HK-2 (cell line): ENCODE measurements around the gene TMPRSS11B.
"Not testable (repeated sequence)": the region's sequence is repeated elsewhere in the genome, so short reads cannot be mapped to it uniquely, and the experiment has no call there.

Experiments
- DNase-seq: peaks from one replicate; pipeline ENCODE4 v3.0.0-alpha.2; 2018; ENCODE audit not compliant: unreplicated experiment

The TMPRSS11B gene

DNA sequence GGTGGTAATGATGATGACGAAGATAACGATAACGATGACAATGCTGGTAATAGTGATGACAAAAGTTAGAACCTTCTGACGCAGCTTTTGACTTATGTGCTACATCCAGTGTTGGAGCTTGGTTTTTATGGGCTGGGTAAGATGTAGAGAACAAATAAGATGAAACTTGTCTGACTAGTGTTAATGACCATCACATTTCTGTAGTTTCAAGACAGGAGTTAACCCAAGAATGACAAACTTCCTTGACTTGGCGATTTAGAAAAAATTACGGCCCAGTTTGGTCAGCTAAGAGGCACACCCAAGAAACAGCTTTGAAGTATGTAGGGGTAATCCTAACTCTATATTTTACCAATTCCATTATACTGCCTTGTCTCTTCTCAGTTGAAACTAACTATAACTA lies at the start of gene TMPRSS11B:
TMPRSS11B (minus strand) TSS at position 101 of the 400 bp plus-strand sequence. CDS start 136 bp downstream, outside the sequence.
- DNase-seq = no peak

- no peak for DNase-seq
These were observed 45.8 kb upstream of the TMPRSS11B start for GRCh38 chr4:68291256-68291655.

DNA sequence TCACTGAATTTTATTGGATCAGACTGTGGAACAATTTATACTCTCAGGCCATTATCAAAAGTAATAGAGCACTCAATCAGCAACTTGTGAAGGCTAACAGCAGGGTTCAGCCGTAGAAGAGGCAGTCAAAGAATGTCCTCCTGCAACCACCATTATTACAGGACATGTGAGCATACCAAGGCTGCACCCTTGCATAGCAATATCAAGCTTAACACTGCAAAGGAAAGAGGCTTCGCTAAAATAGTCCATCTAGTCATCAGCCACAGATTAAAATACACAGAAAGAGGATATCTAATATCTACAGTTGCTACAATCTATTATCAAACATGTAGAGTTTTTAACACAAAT lies 42.9 kb upstream of the TMPRSS11B start:
- no peak for DNase-seq

GRCh38 chr4:68287704-68288392 lies 42.4 kb upstream of the TMPRSS11B start:
- DNase-seq = no peak

- DNase-seq = no peak
These were observed 38.2 kb upstream of the TMPRSS11B start for GRCh38 chr4:68283714-68284113.

- no peak for DNase-seq
These were observed 37.6 kb upstream of the TMPRSS11B start for GRCh38 chr4:68283095-68283494.

DNA sequence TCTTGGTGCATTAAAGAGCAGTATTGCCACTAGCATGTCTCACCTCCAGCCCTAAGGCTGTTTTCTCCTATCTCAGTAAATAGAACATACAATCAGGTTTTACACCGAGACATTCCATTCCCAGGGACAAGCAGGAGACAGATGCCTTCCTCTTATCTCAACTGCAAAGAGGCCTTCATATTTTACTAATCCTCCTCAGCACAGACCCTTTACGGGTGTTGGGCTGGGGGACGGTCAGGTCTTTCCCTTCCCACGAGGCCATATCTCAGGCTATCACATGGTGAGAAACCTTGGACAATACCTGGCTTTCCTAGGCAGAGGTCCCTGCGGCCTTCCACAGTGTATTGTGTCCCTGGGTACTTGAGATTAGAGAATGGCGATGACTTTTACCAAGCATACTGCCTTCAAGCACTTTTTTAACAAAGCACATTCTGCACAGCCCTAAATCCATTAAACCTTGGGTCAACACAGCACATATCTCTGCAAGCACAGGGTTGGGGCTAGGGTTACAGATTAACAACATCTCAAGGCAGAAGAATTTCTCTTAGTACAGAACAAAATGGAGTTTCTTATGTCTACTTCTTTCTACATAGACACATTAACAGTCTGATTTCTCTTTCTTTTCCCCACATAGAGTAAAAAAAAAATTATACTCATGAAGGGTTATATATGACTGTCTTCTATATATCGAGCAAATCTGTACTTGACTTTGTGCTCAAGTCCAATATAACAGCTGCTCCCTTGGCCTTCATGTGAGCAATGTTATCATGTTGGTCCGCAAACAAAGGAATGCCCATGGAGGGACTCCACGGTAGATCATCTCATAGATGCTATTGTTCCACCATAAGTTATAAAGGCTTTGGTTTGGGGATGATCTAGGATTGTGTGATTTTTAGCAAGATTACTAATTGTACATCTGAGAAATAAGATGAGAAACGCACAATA lies 36.6 kb upstream of the TMPRSS11B start:
- not testable (repeated sequence) for DNase-seq

DNA sequence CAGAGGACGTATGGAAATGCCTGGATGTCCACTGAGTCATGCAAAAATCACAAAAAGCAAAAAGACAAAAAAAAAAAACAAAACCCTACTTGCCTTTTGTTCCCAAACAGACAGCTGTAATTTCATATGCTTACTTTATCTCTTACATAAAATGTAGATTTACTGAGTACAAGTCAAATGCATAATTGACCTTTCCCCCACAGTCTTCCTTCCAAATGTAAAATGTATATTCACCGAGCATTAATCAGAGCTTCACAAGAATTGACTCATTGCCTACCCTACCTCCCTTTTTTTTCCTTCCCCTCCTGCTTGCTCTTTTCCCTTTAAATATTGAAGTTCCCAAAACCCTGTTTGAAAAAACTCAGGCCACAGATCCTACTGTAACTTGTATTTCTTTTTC lies 32.5 kb upstream of the TMPRSS11B start:
- no peak for DNase-seq

- no peak for DNase-seq
These were observed 32.1 kb upstream of the TMPRSS11B start for GRCh38 chr4:68277627-68278026.

DNA sequence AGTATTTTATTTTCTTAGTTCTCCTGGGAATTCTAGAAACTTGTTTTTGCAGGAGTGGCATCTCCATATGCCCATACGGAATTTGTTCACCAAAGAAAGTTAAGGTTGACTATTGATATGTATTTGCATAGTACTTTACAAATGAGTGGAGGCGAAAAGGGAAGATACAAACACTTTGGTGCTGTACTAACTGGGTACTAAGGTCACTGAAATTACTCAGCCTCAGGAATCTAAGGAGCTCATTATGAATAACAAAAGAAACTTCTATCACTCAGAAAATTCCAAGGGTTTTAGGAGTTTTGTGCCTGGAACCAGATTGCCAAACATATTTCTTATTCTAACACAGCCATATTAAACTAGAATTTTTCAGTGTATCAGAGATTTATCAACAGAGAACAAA lies 27.4 kb upstream of the TMPRSS11B start:
- DNase-seq = no peak

DNA sequence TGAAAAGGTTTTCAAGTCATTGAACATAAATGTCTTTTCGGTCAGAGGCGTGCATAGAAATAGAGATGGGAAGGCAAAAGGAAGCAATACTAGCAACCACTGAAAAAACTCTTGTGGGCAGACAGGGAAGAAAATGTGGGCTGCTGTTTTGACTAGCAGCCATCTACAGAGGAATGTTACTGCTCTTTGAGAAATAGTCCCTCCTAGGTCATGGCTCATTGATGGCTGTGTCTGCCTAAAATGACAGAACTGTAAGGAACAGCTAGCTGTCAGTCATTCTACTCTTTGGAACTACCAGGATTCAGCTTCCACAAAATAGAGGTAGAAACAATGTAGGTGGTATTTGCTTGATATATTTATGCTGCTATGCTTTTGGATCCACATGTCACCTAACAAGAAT lies 26.9 kb upstream of the TMPRSS11B start:
- peak; percentile 7 for DNase-seq

DNA sequence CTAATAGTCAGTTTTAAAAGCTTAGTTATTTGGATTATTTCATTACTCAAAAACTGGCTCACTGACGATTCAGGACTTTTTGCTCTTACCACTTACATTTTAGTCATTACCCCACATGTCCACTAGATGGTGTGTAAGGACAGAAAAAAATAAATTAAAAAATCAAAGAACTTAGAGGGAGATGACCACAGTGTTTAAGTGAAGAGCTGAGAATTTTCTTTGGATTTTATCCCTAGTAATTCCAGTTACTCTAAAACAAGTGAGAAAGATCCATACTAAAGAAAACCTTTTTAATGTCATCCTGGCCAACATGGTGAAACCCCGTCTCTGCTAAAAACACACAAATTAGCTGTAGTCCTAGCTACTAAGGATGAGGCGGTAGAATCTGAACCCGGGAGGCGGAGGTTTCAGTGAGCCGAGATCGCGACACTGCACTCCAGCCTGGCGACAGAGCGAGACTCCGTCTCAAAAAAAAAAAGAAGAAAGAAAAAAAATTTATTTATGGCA lies 26.4 kb upstream of the TMPRSS11B start:
- DNase-seq = peak; percentile 2

- peak; percentile 6 for DNase-seq
These were observed 22.0 kb upstream of the TMPRSS11B start for GRCh38 chr4:68267433-68267944.

- DNase-seq = no peak
These were observed 19.5 kb upstream of the TMPRSS11B start for GRCh38 chr4:68264875-68265565.

GRCh38 chr4:68259191-68259590 lies 13.7 kb upstream of the TMPRSS11B start:
- DNase-seq = no peak

DNA sequence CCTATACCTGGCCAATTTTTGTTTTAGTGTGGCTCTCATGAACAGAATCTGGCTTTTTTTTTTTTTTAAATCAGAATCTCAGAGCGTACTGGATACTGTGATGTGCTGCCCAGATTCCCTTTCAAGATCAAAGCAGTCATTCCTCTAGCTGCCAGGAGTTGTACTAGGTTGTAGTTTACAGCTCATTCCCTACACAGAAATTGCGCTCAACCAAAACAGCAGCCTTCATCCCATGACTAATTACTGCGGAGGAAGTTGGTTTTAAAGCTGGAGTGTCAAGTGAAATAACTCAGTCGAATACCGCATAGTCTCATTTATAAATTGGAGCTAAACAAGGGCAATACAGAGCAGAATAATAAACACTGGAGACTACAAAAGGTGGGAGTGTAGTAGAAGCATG lies 12.2 kb upstream of the TMPRSS11B start:
- no peak for DNase-seq

DNA sequence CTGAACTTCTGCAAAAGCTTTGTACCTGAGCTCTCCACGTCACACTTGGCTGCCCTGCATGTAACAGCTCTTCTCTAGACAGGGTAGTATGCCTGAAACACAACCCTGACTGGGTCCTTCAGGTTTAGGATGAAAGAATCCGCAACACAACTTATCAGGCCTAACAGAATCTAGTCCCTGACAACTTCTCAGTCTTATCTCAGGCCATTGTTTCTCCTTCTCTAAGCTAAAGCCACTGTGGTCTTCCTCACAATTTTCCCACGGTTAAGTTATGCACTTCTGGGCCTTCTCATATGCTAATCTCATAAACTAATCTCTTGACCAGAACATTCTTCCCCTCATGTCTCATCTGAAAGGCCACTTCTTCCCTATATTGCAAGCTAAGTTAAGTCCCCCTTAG lies 10.8 kb upstream of the TMPRSS11B start:
- DNase-seq = no peak

DNA sequence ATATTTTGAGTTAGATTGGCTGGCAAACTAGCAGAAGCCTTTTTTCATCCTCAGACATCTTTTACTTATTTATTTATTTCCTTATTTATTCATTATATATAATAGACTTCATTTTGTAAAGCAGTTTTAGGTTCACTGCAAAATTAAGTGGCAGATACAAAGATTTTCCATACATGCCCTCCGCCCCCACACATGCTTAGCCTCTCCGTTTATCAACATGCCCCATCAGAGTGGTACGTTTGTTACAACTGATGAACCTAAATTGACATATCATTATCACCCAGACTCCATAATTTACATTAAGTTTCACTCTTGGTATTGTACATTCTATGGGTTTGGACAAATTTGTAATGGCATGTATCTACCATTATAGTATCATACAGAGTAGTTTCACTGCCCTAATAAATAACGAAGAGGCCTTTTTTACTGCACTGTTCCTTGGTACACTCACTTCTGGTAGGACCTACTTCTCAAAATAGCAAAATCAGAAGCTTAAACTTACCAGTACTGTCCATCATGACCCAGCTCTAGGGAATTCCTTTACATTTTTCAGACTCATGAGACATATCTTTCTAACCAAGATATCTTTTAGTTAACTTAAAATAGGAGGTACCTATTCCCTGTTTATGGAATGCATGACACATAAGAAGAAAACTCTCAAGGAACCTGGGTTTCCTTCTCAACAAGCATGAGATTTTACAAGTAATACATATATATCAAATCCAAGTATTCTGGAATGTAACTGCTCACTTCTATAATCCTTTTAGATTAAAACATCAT lies 4.8 kb upstream of the TMPRSS11B start:
- no peak for DNase-seq

DNA sequence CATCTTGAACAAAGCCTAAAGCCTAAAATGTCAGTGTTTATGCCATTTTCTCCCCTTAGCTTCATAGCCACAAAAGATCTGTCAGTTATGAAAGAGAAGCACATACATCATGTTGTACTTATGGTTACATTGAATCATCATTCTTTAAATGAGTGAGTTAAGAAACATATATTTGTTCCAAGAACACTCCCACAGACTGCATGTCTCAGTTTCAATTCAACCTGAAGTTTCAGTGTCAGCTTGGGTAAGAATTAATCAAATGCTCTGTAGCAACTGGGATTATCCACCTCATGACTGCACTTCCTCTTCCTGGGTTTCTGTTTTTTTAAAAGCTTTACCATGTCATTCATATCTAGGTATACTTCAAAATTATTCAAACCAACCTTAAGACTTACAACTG lies 3.9 kb upstream of the TMPRSS11B start:
- no peak for DNase-seq

- DNase-seq = no peak
These were observed 4.9 kb downstream of the TMPRSS11B start for GRCh38 chr4:68240620-68241019.

- no peak for DNase-seq
These were observed 16.9 kb downstream of the TMPRSS11B start for GRCh38 chr4:68228568-68228967.
